ENCODE measurements around the gene MAGI2. TPM values are rescaled to one million over a fixed set of nuclear protein-coding genes. Genes with fewer than 3 reads are reported as not detected.

MAGI2 gene
- total RNA-seq, 3 donors from 2014 or later = 9.8 to 22.7 (median 20.2) TPM

DNA sequence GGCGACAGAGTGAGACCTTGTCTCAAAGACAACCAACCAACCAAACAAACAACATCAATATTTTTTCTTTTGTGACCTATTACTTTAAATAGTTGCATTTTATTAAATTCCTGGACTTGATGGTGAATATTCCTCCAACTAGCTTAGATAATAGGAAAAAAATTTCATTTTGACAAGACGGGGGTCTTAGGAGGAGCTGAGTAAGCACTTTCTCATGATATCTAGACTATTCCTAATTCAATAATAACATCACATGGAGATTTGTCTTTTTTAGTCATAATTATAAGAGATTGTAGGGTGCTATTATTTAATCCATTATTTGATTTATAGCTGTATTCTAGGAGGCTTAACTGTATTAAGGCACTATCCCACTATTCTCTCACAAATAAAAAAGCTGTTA, 952.4 kb downstream of the MAGI2 start:
- TF ChIP-seq POLR2A (IDR thresholded peaks at IDR 0.05) (no peak), POLR2AphosphoS5 (IDR thresholded peaks at IDR 0.05) (no peak)
- TF ChIP-seq, protein P1, sequence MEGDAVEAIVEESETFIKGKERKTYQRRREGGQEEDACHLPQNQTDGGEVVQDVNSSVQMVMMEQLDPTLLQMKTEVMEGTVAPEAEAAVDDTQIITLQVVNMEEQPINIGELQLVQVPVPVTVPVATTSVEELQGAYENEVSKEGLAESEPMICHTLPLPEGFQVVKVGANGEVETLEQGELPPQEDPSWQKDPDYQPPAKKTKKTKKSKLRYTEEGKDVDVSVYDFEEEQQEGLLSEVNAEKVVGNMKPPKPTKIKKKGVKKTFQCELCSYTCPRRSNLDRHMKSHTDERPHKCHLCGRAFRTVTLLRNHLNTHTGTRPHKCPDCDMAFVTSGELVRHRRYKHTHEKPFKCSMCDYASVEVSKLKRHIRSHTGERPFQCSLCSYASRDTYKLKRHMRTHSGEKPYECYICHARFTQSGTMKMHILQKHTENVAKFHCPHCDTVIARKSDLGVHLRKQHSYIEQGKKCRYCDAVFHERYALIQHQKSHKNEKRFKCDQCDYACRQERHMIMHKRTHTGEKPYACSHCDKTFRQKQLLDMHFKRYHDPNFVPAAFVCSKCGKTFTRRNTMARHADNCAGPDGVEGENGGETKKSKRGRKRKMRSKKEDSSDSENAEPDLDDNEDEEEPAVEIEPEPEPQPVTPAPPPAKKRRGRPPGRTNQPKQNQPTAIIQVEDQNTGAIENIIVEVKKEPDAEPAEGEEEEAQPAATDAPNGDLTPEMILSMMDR (IDR thresholded peaks at IDR 0.05) = no peak

DNA sequence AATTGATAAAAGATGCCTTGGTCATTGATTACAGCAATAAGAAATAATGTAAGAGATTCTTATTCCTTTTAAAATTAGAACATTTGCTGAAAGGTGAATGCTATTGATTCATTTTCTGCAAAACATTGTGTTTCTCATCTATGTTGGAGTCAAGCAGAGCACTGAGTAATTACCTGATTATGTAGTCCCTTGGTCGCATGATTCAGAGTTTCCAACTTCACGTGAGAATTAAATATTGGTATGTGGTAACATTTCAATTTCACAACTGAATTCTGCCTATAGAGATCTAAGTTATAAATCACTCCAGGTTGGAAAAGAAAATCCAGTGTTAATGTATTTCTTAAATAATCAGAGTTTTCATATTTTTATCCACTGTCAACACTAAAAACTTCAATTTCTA, 953.5 kb downstream of the MAGI2 start:
- H3K9me3 ChIP-seq = no peaks in the 10 kb centered on the region
- intact Hi-C loops (cut with DNase I; ENCODE audit: low total_unique reads) = no loop called here
- TF ChIP-seq POLR2AphosphoS5 (IDR thresholded peaks at IDR 0.05) = no peak
- DNase-seq (ENCODE audit: low spot score in 2 of 2) = no peak
- H3K4me3 ChIP-seq = no peak overlapping the region
- H3K27me3 ChIP-seq = no peaks in the 10 kb centered on the region
- no peaks in the 10 kb centered on the region for H3K4me1 ChIP-seq
- no peak overlapping the region for H3K27ac ChIP-seq
- H3K36me3 ChIP-seq = no peaks in the 10 kb centered on the region

More for the DNA sequence above, 952.4 kb downstream of the MAGI2 start:
- Histone ChIP-seq H3K36me3 (no peaks in the 10 kb centered on the region), H3K9me3 (no peaks in the 10 kb centered on the region), H3K4me3 (no peak overlapping the region), H3K27ac (no peak overlapping the region), H3K4me1 (no peaks in the 10 kb centered on the region), H3K27me3 (no peaks in the 10 kb centered on the region)
- no peak for DNase-seq (ENCODE audit: low spot score in 2 of 2)
- intact Hi-C loops (cut with DNase I; ENCODE audit: low total_unique reads) = no loop called here

DNA sequence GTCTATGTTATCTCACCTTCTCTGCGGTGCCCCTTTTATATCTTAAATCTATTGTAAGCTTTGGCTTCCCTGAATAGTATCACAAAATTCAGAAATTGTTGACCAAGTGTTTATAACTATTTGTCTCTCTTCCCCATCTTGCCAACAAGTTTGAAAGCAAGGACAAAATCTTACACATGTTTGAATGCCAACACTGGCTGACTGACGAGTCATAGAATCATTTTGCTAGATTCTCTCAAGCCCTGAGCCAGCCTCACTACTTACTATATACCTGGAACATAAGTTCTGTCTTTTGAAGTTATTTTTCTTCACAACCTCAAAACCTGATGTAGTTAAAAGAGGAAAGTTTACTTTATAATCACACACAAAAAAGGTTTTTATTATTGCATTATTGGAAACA, 954.2 kb downstream of the MAGI2 start:
- H3K9me3 ChIP-seq = no peaks in the 10 kb centered on the region
- H3K36me3 ChIP-seq = no peaks in the 10 kb centered on the region
- no peaks in the 10 kb centered on the region for H3K27me3 ChIP-seq
- no peak overlapping the region for H3K4me3 ChIP-seq
- DNase-seq (ENCODE audit: low spot score in 2 of 2) = no peak
- TF ChIP-seq POLR2A (IDR thresholded peaks at IDR 0.05) = no peak
- no peak for TF ChIP-seq POLR2AphosphoS5 (IDR thresholded peaks at IDR 0.05)
- TF ChIP-seq, protein P1 (IDR thresholded peaks at IDR 0.05) = no peak
- H3K4me1 ChIP-seq = no peaks in the 10 kb centered on the region
- H3K27ac ChIP-seq = no peak overlapping the region
- intact Hi-C loops (cut with DNase I; ENCODE audit: low total_unique reads) = no loop called here

DNA sequence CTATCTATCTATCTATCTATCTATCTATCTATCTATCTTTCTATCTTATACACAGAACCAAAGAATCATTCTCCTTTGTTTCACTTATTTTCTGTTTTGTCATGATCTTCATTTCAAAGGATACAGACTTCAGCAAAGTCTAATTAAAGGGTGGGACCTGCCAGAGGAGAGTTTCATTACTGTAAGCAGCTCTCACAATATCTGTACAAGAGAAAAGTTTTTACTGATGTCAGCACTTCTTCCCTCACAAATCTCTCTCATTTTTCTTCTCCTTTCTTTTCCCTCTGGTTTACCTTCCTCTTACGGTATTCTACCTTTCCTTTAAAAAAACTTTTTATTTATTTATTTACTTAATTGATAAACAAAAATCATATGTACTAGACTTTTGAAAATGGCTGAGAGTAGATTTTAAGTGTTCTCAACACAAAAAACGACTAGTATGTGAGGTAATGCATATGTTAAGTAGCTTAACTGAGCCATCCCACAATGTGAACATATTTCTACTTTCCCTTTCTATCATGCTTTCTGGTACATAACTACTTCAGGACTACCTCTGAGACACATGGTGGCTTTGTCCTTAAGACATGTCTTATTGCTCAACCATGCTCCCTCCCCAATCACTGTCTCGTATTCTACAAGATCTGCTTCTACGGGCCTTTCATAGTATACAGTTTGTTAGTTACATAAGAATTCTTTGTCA, 955.6 kb downstream of the MAGI2 start:
- Histone ChIP-seq H3K4me3 (no peak overlapping the region), H3K27me3 (no peaks in the 10 kb centered on the region), H3K9me3 (no peaks in the 10 kb centered on the region), H3K36me3 (no peaks in the 10 kb centered on the region), H3K27ac (no peak overlapping the region), H3K4me1 (no peaks in the 10 kb centered on the region)
- intact Hi-C loops (cut with DNase I; ENCODE audit: low total_unique reads) = no loop called here
- TF ChIP-seq, protein P1 (IDR thresholded peaks at IDR 0.05) = no peak
- TF ChIP-seq POLR2A (IDR thresholded peaks at IDR 0.05) (no peak), POLR2AphosphoS5 (IDR thresholded peaks at IDR 0.05) (no peak)
- no peak for DNase-seq (ENCODE audit: low spot score in 2 of 2)

DNA sequence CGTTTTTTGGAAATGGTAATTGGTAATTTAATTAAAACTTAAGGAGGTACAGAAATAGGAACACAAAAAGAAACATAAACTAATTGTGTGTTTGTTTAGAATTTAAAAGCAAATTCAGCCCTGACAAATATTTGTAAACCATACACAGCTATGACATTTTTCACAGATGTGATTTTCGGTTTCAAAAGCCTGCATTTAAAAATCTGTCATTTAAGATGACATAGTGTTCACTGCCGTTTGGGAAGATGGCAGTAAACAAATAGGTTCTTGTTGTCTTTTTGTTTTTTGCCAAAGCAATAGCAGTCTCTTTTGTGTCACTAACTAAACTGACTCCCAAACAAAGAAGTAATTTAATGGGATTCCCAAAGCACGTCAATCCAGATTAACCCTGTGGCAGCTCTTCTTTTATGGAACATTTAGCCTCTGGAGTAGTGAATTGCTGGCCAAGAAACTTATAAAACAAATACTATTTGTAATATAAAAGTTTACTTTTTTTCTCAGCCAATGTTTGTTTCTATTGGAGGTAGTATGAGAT, 957.3 kb downstream of the MAGI2 start:
- intact Hi-C loops (cut with DNase I; ENCODE audit: low total_unique reads) = no loop called here

More for the DNA sequence above, 957.3 kb downstream of the MAGI2 start:
- H3K27ac ChIP-seq = no peak overlapping the region
- no peaks in the 10 kb centered on the region for H3K27me3 ChIP-seq
- no peak overlapping the region for H3K4me3 ChIP-seq
- no peaks in the 10 kb centered on the region for H3K4me1 ChIP-seq
- H3K9me3 ChIP-seq = no peaks in the 10 kb centered on the region
- H3K36me3 ChIP-seq = no peaks in the 10 kb centered on the region
- no peak for DNase-seq (ENCODE audit: low spot score in 2 of 2)
- TF ChIP-seq POLR2A (IDR thresholded peaks at IDR 0.05) (no peak), POLR2AphosphoS5 (IDR thresholded peaks at IDR 0.05) (no peak)
- TF ChIP-seq, protein P1 (IDR thresholded peaks at IDR 0.05) = no peak

Measured in breast epithelium (tissue), 4 donors.